Immature natural killer cell (primary cell): ENCODE results near the gene HLA-DMB. TPM values are rescaled to one million over a fixed set of nuclear protein-coding genes. Genes with fewer than 3 reads are reported as not detected.

ENCODE experiments used
- DNase-seq, 3 donors: peaks; one replicate each; pipeline ENCODE4 v3.0.0; 2022; ENCODE audit warnings: mixed read lengths in 1 of 3
- H3K27ac Mint-ChIP-seq, 6 donors: one replicate each; pipeline ENCODE4 v1.8.0; 2020; ENCODE audit warnings: mixed read lengths in 6 of 6, mild to moderate bottlenecking in 5 of 6, inconsistent platforms in 4 of 6, moderate library complexity in 3 of 6
- H3K27me3 Mint-ChIP-seq, 3 donors: one replicate each; pipeline ENCODE4 v1.8.0; 2020 to 2021; ENCODE audit warnings: low read depth in 3 of 3, mild to moderate bottlenecking in 3 of 3, mixed read lengths in 3 of 3, moderate library complexity in 3 of 3, inconsistent platforms in 1 of 3
- H3K36me3 Mint-ChIP-seq, 3 donors: one replicate each; pipeline ENCODE4 v1.8.0; 2020; ENCODE audit warnings: mixed read lengths in 3 of 3, inconsistent platforms in 2 of 3, mild to moderate bottlenecking in 2 of 3
- H3K4me1 Mint-ChIP-seq, 2 donors: one replicate each; pipeline ENCODE4 v1.8.0; 2020; ENCODE audit warnings: inconsistent platforms in 2 of 2, mild to moderate bottlenecking in 2 of 2, mixed read lengths in 2 of 2, moderate library complexity in 1 of 2
- H3K4me3 Mint-ChIP-seq, 5 donors: one replicate each; pipeline ENCODE4 v1.8.0; 2020; ENCODE audit warnings: mild to moderate bottlenecking in 5 of 5, mixed read lengths in 5 of 5, inconsistent platforms in 3 of 5, moderate library complexity in 3 of 5
- H3K9me3 Mint-ChIP-seq, 6 donors: one replicate each; pipeline ENCODE4 v1.8.0; 2020; ENCODE audit warnings: mild to moderate bottlenecking in 6 of 6, mixed read lengths in 6 of 6, inconsistent platforms in 4 of 6, moderate library complexity in 3 of 6
- polyA plus RNA-seq, 3 donors: library from polyadenylated mRNA; unstranded; fragments of 300-500 nt; fragmentation: Illumina TruSeq; gene quantifications; one replicate each; pipeline ENCODE4 v1.2.3, GENCODE V29; 2021

Gene HLA-DMB
- polyA plus RNA-seq, 3 donors from 2014 or later, result 38.3 to 104 (median 89.1) TPM

GRCh38 chr6:32976334-32977069 lies 35.7 kb upstream of the HLA-DMB start:
- Mint-ChIP-seq H3K36me3 (peaks cover 61 to 84% (median 76%) of the 10 kb centered on the region in 3 donors), H3K4me3 (peak overlapping the region; percentile 44 to 99 (median 94))

GRCh38 chr6:32975886-32976285 lies 35.1 kb upstream of the HLA-DMB start:
- peaks cover 0 to 2% (median 0%) of the 10 kb centered on the region in 6 donors for H3K9me3 Mint-ChIP-seq
- H3K27ac Mint-ChIP-seq, result peak overlapping the region; percentile 86 to 100 (median 94)
- peaks cover 61 to 88% (median 79%) of the 10 kb centered on the region in 3 donors for H3K36me3 Mint-ChIP-seq
- peaks cover 30 to 55% (median 34%) of the 10 kb centered on the region in 3 donors for H3K27me3 Mint-ChIP-seq
- no peak for DNase-seq
- H3K4me1 Mint-ChIP-seq, result peaks cover 68 to 77% of the 10 kb centered on the region in 2 donors
- peak overlapping the region; percentile 92 to 99 (median 95) for H3K4me3 Mint-ChIP-seq

More at GRCh38 chr6:32976334-32977069, 35.7 kb upstream of the HLA-DMB start:
- Mint-ChIP-seq H3K9me3 (peaks cover 0 to 2% (median 0%) of the 10 kb centered on the region in 6 donors), H3K4me1 (peaks cover 64 to 77% of the 10 kb centered on the region in 2 donors), H3K27me3 (peaks cover 23 to 49% (median 30%) of the 10 kb centered on the region in 3 donors), H3K27ac (peak overlapping the region; percentile 77 to 100 (median 88))
- no peak for DNase-seq

- peaks cover 37 to 61% (median 43%) of the 10 kb centered on the region in 3 donors for H3K27me3 Mint-ChIP-seq
- peak overlapping the region; percentile 92 to 99 (median 95) for H3K4me3 Mint-ChIP-seq
- H3K9me3 Mint-ChIP-seq, result peaks cover 0 to 2% (median 0%) of the 10 kb centered on the region in 6 donors
- H3K27ac Mint-ChIP-seq, result peak overlapping the region; percentile 89 to 100 (median 100)
- peaks cover 56 to 77% (median 72%) of the 10 kb centered on the region in 3 donors for H3K36me3 Mint-ChIP-seq
- peaks cover 71 to 72% of the 10 kb centered on the region in 2 donors for H3K4me1 Mint-ChIP-seq
- no peak for DNase-seq
Observed at GRCh38 chr6:32974541-32975308, 33.9 kb upstream of the HLA-DMB start.

GRCh38 chr6:32974016-32974333 lies 33.1 kb upstream of the HLA-DMB start:
- H3K27ac Mint-ChIP-seq, result peak overlapping the region; percentile 89 to 100 (median 100)
- H3K36me3 Mint-ChIP-seq, result peaks cover 53 to 71% (median 67%) of the 10 kb centered on the region in 3 donors
- H3K4me1 Mint-ChIP-seq, result peaks cover 68 to 72% of the 10 kb centered on the region in 2 donors
- peaks cover 0 to 2% (median 0%) of the 10 kb centered on the region in 6 donors for H3K9me3 Mint-ChIP-seq
- peaks cover 41 to 68% (median 51%) of the 10 kb centered on the region in 3 donors for H3K27me3 Mint-ChIP-seq
- peak overlapping the region; percentile 92 to 99 (median 95) for H3K4me3 Mint-ChIP-seq
- peak; percentile 50 to 54 (median 53) for DNase-seq

- Mint-ChIP-seq H3K9me3 (peaks cover 0 to 2% (median 0%) of the 10 kb centered on the region in 6 donors), H3K4me3 (peak overlapping the region; percentile 92 to 99 (median 95)), H3K36me3 (peaks cover 49 to 65% (median 61%) of the 10 kb centered on the region in 3 donors), H3K4me1 (peaks cover 62 to 68% of the 10 kb centered on the region in 2 donors), H3K27ac (peak overlapping the region; percentile 89 to 100 (median 100)), H3K27me3 (peaks cover 43 to 67% (median 54%) of the 10 kb centered on the region in 3 donors)
- peak; percentile 60 to 62 (median 61) for DNase-seq
Observed at GRCh38 chr6:32973144-32974015, 32.6 kb upstream of the HLA-DMB start.

- H3K9me3 Mint-ChIP-seq, result peaks cover 0 to 2% (median 0%) of the 10 kb centered on the region in 6 donors
- H3K27me3 Mint-ChIP-seq, result peaks cover 48 to 66% (median 63%) of the 10 kb centered on the region in 3 donors
- H3K4me1 Mint-ChIP-seq, result peaks cover 58 to 65% of the 10 kb centered on the region in 2 donors
- peak overlapping the region; percentile 92 to 99 (median 95) for H3K4me3 Mint-ChIP-seq
- DNase-seq, result peak in 1 of 3 donors; percentile 70
- H3K27ac Mint-ChIP-seq, result peak overlapping the region; percentile 89 to 100 (median 100)
- H3K36me3 Mint-ChIP-seq, result peaks cover 42 to 56% (median 52%) of the 10 kb centered on the region in 3 donors
Observed at GRCh38 chr6:32972353-32973143, 31.7 kb upstream of the HLA-DMB start.

- DNase-seq, result peak; percentile 99 to 100 (median 100)
- H3K27me3 Mint-ChIP-seq, result peaks cover 48 to 64% (median 64%) of the 10 kb centered on the region in 3 donors
- peaks cover 58 to 65% of the 10 kb centered on the region in 2 donors for H3K4me1 Mint-ChIP-seq
- peak overlapping the region; percentile 92 to 99 (median 95) for H3K4me3 Mint-ChIP-seq
- H3K9me3 Mint-ChIP-seq, result peaks cover 0 to 2% (median 0%) of the 10 kb centered on the region in 6 donors
- H3K36me3 Mint-ChIP-seq, result peaks cover 36 to 49% (median 44%) of the 10 kb centered on the region in 3 donors
- H3K27ac Mint-ChIP-seq, result peak overlapping the region; percentile 98 to 100 (median 100)
Observed at GRCh38 chr6:32971581-32972352, 30.9 kb upstream of the HLA-DMB start.

GRCh38 chr6:32971242-32971580 lies 30.4 kb upstream of the HLA-DMB start:
- H3K36me3 Mint-ChIP-seq, result peaks cover 30 to 43% (median 40%) of the 10 kb centered on the region in 3 donors
- H3K9me3 Mint-ChIP-seq, result peaks cover 0 to 2% (median 0%) of the 10 kb centered on the region in 6 donors
- peaks cover 58 to 64% of the 10 kb centered on the region in 2 donors for H3K4me1 Mint-ChIP-seq
- H3K4me3 Mint-ChIP-seq, result peak overlapping the region; percentile 92 to 99 (median 95)
- no peak for DNase-seq
- H3K27me3 Mint-ChIP-seq, result peaks cover 48 to 64% (median 63%) of the 10 kb centered on the region in 3 donors
- H3K27ac Mint-ChIP-seq, result peak overlapping the region; percentile 98 to 100 (median 100)

GRCh38 chr6:32970413-32971241 lies 29.8 kb upstream of the HLA-DMB start:
- Mint-ChIP-seq H3K36me3 (peaks cover 24 to 37% (median 34%) of the 10 kb centered on the region in 3 donors), H3K27me3 (peaks cover 47 to 64% (median 62%) of the 10 kb centered on the region in 3 donors)

GRCh38 chr6:32969685-32970412 lies 29.0 kb upstream of the HLA-DMB start:
- H3K9me3 Mint-ChIP-seq, result peaks cover 0 to 2% (median 0%) of the 10 kb centered on the region in 6 donors
- peak; percentile 64 to 68 (median 67) for DNase-seq
- H3K4me3 Mint-ChIP-seq, result peak overlapping the region; percentile 92 to 99 (median 94)
- peaks cover 46 to 63% (median 60%) of the 10 kb centered on the region in 3 donors for H3K27me3 Mint-ChIP-seq
- H3K36me3 Mint-ChIP-seq, result peaks cover 17 to 29% (median 26%) of the 10 kb centered on the region in 3 donors
- peaks cover 58 to 60% of the 10 kb centered on the region in 2 donors for H3K4me1 Mint-ChIP-seq
- peak overlapping the region; percentile 94 to 100 (median 96) for H3K27ac Mint-ChIP-seq

More at GRCh38 chr6:32970413-32971241, 29.8 kb upstream of the HLA-DMB start:
- H3K27ac Mint-ChIP-seq, result peak overlapping the region; percentile 98 to 100 (median 100)
- DNase-seq, result peak; percentile 69 to 73 (median 69)
- peaks cover 58 to 64% of the 10 kb centered on the region in 2 donors for H3K4me1 Mint-ChIP-seq
- peak overlapping the region; percentile 92 to 99 (median 95) for H3K4me3 Mint-ChIP-seq
- H3K9me3 Mint-ChIP-seq, result peaks cover 0 to 2% (median 0%) of the 10 kb centered on the region in 6 donors
